T47D (cell line): ENCODE results near the gene SLC17A2.
"Not testable (repeated sequence)": the region's sequence is repeated elsewhere in the genome, so short reads cannot be mapped to it uniquely, and the experiment has no call there.

ENCODE experiments used
- DNase-seq, 2 experiments: peaks; one replicate each; pipeline versions ENCODE4 v3.0.0 to v3.0.0-alpha.2; 2011 to 2012; ENCODE audit warnings: low read depth in 1 of 2, low spot score in 1 of 2
- JUND ChIP-seq: IDR thresholded peaks from 2 replicates; pipeline ENCODE4 v1.6.1; 2012; ENCODE audit warnings: low read depth
- in situ Hi-C: cut with HindIII; loops from 2 replicates; pipeline ENCODE4 v1.10.0; 2016; ENCODE audit warnings: low sequenced_read_pairs, low pct_unique_long_range_greater_than_20kb

The SLC17A2 gene

GRCh38 chr6:25946631-25947030, 16.1 kb upstream of the SLC17A2 start:
- in situ Hi-C loops, result no loop called here
- no peak for TF ChIP-seq JUND
- DNase-seq, result no peak

- DNase-seq, in situ Hi-C loops: not testable (repeated sequence)
Observed at GRCh38 chr6:25945738-25946137, 15.2 kb upstream of the SLC17A2 start.

GRCh38 chr6:25944688-25945574, 14.4 kb upstream of the SLC17A2 start:
- in situ Hi-C loops, result no loop called here

GRCh38 chr6:25943887-25944286, 13.4 kb upstream of the SLC17A2 start:
- no peak for TF ChIP-seq JUND

More at GRCh38 chr6:25944688-25945574, 14.4 kb upstream of the SLC17A2 start:
- no peak for DNase-seq
- TF ChIP-seq JUND, result no peak

GRCh38 chr6:25942561-25943147, 12.2 kb upstream of the SLC17A2 start:
- no peak for TF ChIP-seq JUND
- DNase-seq, result peak; percentile 23 to 76
- in situ Hi-C loops, result no loop called here

More at GRCh38 chr6:25943887-25944286, 13.4 kb upstream of the SLC17A2 start:
- DNase-seq, result no peak
- in situ Hi-C loops, result no loop called here

- no peak for TF ChIP-seq JUND
- DNase-seq, result no peak
- in situ Hi-C loops, result no loop called here
Observed at GRCh38 chr6:25939593-25939992, 9.1 kb upstream of the SLC17A2 start.

GRCh38 chr6:25935953-25936352, 5.5 kb upstream of the SLC17A2 start:
- DNase-seq, result no peak
- no peak for TF ChIP-seq JUND
- in situ Hi-C loops, result no loop called here

- no peak for DNase-seq
- TF ChIP-seq JUND, result no peak
- in situ Hi-C loops, result no loop called here
Observed at GRCh38 chr6:25934735-25935313, 4.3 kb upstream of the SLC17A2 start.

- in situ Hi-C loops, result no loop called here
- no peak for TF ChIP-seq JUND
- no peak for DNase-seq
Observed at GRCh38 chr6:25934156-25934555, 3.7 kb upstream of the SLC17A2 start.

- in situ Hi-C loops, result no loop called here
- TF ChIP-seq JUND, result no peak
- no peak for DNase-seq
Observed at GRCh38 chr6:25931411-25931709, 869 bp upstream of the SLC17A2 start.

- not testable (repeated sequence) for DNase-seq
Observed at GRCh38 chr6:25929785-25930184, 706 bp downstream of the SLC17A2 start.

GRCh38 chr6:25928562-25929324, 1.7 kb downstream of the SLC17A2 start:
- in situ Hi-C loops, result no loop called here
- no peak for TF ChIP-seq JUND
- no peak for DNase-seq

More at GRCh38 chr6:25929785-25930184, 706 bp downstream of the SLC17A2 start:
- in situ Hi-C loops, result not testable (repeated sequence)
